ELF-1 (cell line): ENCODE measurements around the gene TMEM154.

ENCODE experiments used
- DNase-seq: peaks from one replicate; pipeline ENCODE4 v3.0.0-alpha.2; 2016; ENCODE audit warnings: low read depth, low spot score

TMEM154 gene

GRCh38 chr4:152630324-152630723 lies 49.5 kb downstream of the TMEM154 start:
- no peak for DNase-seq

DNA sequence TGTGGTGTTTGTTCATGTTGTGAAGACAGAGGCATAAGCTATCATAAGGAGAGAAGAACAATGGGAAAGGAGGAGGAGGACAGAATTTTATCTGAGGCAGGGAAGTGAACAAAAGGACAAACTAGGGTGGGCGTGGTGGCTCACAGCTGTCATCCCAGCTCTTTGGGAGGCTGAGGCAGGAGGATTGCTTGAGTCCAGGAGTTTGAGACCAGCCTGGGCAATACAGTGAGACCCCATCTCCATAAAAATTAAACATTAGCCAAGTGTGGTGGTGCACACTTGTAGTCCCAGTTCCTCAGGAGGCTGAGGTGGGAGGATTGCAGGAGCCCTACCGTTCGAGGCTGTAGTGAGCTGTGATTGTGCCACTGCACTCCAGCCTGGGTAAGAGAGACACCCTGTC lies 49.9 kb downstream of the TMEM154 start:
- no peak for DNase-seq

GRCh38 chr4:152628128-152628527 lies 51.7 kb downstream of the TMEM154 start:
- no peak for DNase-seq

GRCh38 chr4:152626790-152627189 lies 53.0 kb downstream of the TMEM154 start:
- DNase-seq: no peak

DNA sequence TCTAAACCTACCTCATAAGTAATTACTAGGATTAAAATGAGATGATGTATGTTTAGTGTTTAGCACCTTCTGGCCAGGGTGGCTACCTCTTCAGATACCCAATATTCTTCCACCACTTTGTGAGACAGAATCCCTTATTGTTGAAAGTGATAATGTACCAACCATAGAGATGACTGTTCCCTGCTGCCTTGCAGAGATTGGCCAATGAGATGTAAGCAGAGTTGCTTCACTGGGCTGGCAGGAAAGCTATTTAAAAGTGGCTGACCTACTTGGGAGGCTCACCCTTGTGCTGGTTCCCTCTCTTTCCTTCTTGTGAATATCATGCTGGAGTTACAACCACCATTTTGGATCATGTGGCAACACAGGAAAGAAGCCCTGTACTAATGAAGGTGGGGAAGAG lies 58.9 kb downstream of the TMEM154 start:
- DNase-seq: no peak

- DNase-seq: no peak
Observed at GRCh38 chr4:152620218-152620617, 59.6 kb downstream of the TMEM154 start.

GRCh38 chr4:152619556-152619955 lies 60.2 kb downstream of the TMEM154 start:
- no peak for DNase-seq

GRCh38 chr4:152618971-152619370 lies 60.8 kb downstream of the TMEM154 start:
- DNase-seq: no peak

GRCh38 chr4:152616804-152617203 lies 63.0 kb downstream of the TMEM154 start:
- no peak for DNase-seq

DNA sequence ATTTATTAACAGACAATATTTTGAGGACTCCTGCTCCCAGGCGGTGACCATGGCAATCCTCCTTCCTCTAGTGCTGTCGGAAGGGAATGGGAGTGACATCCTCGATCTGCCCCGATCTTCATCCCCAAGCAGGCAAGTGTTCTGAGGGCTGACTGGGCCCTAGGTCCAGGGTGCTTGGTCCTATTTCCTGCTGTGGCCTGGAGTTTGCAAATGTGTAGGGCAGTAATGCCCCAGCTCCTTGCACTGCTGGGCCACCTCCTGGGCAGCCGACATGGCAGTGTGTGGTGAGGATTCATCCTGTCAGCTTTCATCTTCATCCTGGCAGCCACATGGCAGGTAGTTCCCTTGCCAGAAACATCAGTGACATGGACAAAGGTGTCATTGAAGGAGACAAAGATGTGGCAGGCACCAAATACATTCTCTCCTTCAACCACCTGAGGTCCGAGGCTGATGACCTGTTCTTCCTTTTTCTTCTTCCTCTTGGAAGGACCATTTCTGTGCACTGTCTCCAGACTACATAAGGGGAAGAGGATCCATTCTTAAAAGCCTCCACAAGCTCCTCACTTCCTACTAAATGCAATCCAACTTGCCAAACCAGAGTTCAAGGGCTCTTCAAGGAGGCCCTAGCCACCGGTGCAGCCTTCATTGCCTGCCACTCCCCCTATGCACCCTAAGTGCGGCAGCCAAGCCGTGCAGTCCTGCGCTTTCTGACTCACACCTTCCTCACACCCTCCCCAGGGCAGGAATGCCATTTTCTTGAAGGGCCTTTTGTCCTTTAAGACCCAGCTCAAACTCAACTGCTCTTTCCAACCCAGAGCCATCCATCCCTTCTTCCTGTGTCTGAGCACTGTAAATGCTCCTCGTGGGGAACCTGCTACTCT lies 65.7 kb downstream of the TMEM154 start:
- DNase-seq: no peak

DNA sequence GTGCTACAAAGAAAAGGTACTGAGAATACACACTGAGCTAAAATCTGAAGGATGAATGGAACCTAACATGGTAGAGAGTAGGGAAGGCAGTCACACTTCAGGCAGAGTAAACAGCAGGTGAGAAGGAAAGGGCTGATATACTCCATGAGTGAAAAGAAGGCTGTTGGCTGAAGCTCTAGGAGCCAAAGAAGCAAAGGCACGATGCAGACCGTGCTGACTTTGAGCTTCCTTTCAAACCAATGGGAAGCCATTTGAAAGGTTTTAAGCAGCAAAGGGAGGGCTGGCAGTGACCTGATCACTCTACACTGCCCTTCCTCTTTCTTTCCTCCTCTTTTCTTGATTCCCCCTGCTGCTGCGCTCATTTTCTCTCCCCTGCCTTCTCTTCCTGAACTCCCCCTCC lies 66.4 kb downstream of the TMEM154 start:
- no peak for DNase-seq

- DNase-seq: no peak
Observed at GRCh38 chr4:152610131-152610530, 69.7 kb downstream of the TMEM154 start.

- no peak for DNase-seq
Observed at GRCh38 chr4:152609481-152609880, 70.3 kb downstream of the TMEM154 start.

DNA sequence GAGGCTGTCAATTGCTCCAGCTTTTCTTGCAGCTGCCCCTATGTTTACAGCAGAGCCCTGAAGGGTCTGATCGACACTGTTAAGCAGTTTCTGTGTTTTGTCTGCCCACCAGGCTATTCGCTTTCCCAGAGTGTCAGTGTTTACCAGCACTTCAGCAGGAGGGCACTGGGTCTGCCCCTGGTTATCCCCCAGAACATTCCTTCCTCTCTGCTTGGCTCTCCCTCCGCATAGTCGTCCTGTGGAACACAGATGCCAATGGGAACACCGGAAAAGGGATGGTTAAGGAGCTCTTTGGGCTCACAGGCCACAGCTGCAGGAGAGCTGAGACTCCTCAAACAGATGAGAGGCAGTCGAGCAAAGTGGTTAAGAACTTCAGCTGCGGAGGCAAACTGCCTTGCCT lies 72.6 kb downstream of the TMEM154 start:
- DNase-seq: peak; percentile 59

- DNase-seq: peak; percentile 12
Observed at GRCh38 chr4:152606753-152607152, 73.0 kb downstream of the TMEM154 start.

GRCh38 chr4:152605641-152606335 lies 74.0 kb downstream of the TMEM154 start:
- peak; percentile 23 for DNase-seq

DNA sequence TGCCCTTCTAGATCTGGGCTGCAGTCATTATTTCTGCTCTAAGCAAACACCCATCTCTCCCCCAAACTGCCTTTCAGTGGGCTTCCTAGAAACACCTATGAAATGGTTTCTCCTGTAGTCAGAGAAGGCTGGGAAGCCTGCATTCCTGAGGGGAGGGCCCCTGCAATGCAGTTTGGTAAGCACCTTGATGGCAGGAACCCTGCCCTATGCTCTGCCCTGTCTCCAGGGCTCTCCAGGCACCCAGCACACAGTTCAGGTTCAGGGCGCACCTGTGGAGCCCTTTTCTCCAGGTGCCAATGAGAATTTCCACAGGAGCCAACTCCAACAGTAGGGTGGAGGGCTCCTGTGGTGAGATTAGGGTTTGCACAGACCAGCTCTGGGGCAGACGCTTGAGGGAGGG lies 74.8 kb downstream of the TMEM154 start:
- DNase-seq: peak; percentile 43

GRCh38 chr4:152601156-152601555 lies 78.6 kb downstream of the TMEM154 start:
- no peak for DNase-seq

DNA sequence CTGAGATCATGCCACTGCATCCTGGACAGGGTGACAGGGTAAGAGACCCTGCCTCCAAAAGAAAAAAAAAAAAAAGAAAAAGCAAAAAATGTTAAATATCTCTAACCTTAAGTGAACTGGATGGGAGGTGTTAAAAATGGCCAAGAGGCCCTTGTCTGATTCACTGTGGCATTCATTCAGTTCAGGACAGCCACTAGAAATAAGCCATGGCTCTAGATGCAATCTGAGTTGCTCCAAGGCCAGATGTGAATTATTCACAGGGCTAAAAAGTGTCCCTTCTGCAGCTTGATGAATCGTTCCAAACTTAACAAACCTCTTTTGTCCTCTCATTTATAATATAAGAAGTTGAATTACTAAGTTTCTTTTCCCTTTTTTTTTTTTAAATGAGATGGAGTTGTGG lies 80.2 kb downstream of the TMEM154 start:
- no peak for DNase-seq

DNA sequence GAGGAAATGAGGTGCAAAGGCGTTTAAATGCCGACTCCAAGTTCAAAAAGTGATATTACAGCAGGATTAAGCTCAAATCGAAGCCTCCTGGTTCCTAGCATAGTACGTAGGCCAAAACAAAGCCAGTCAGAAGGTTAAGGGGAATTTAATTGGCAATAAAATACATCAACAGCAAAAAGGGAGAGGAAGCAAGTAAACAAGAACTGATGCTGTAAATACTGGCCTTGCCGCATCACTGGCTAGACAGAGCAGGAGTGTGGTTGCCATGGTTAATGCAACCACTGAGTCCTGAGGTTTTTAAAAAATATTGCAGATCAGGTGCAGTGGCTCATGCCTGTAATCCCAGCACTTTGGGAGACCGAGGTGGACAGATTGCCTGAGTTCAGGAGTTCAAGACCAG lies 80.7 kb downstream of the TMEM154 start:
- no peak for DNase-seq

DNA sequence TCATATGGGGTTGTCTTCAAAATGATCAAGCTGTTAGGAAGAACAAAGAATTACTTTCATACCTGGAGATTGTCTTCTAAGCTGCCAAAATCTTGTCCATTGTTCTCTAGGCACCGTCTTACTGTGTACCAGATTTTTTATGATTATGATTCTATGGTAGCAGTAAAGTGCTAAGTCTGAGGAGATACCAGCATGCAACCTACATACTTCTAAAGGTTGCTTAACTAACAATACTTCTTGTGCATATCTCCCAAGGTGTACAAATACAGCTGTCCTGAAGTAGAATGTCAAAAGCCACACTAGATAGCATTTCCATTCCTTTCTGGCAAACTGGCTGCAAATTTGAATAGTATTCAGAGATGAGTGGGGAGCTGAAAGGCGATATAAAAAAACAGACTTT lies 81.3 kb downstream of the TMEM154 start:
- no peak for DNase-seq

DNA sequence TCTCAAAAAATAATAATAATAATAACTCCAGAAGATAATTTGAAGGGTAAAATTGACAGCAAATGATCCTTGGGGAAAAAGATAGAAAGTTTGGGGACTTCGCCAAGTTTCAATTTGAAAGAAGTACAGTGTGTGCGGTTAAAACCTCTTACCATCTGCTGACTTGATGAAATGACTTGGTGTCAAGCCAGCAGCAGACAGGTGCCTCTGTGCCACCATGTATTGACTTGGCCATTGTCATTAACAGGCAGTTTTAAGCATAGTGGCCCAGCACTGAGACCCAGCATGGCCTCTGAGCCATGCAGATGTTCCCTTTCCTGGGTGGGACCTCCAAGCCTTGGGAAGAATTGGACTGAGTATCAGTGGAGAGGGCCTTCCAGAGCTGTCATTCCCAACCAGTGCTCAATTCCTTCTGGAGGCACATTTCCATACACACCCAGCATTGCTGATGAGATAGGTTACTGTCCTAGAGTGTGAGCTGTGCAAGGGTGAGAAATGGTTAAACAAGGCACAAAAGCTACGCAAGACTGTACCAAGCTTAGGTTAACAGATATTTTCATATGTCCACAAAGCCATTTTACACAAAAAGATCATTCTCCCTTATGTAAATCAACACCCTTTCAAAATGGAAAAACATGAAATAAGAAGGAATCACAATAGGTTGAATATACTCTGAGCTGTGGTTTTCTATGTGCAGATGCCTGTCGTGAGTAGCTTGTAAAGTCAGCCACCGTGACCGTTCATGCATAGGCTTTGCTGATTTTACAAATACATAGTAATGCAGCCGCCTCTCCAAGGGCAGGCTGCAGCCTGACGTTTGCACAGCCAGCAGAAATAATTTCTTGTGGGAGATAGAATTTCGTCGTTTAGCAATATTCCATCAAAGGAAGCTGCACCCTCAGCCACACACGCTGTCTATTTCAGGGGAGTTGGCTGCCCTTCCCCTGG lies 84.5 kb downstream of the TMEM154 start:
- no peak for DNase-seq
